OCI-M1 (cell line): ENCODE data around the gene BICRAL.
A peak's percentile ranks its signal among the peaks of the same experiment; 100 is the strongest.

Experiments used
- DNase-seq: peaks from one replicate; lab custom pipeline; 2025; lab: John Stamatoyannopoulos, UW

Gene BICRAL

GRCh38 chr6:42781796-42782688 is at the start of gene BICRAL:
Gene BICRAL, plus strand, starts transcription at chr6:42782052. Its CDS starts 39,971 bp downstream, at chr6:42822023.
- DNase-seq = peak; percentile 87

GRCh38 chr6:42733867-42734481 is 47.9 kb upstream of the BICRAL start:
- peak; percentile 52 for DNase-seq

- DNase-seq = no peak
Observed at GRCh38 chr6:42735976-42736375, 45.9 kb upstream of the BICRAL start.

- DNase-seq = no peak
Observed at GRCh38 chr6:42740725-42741124, 41.1 kb upstream of the BICRAL start.

GRCh38 chr6:42742116-42742894 is 39.5 kb upstream of the BICRAL start:
- DNase-seq = peak; percentile 33

- no peak for DNase-seq
Observed at GRCh38 chr6:42744351-42744893, 37.4 kb upstream of the BICRAL start.

GRCh38 chr6:42745083-42745639 is 36.7 kb upstream of the BICRAL start:
- peak; percentile 51 for DNase-seq

GRCh38 chr6:42745640-42746462 is 36.0 kb upstream of the BICRAL start, which contains the start of gene TBCC:
Gene TBCC, minus strand, starts transcription at chr6:42746103. Its CDS starts 30 bp downstream, at chr6:42746073.
- peak; percentile 99 for DNase-seq

GRCh38 chr6:42746463-42747391 is 35.1 kb upstream of the BICRAL start:
- DNase-seq = peak; percentile 97

- peak; percentile 70 for DNase-seq
Observed at GRCh38 chr6:42748203-42748898, 33.5 kb upstream of the BICRAL start.

- DNase-seq = peak; percentile 65
Observed at GRCh38 chr6:42751055-42751454, 30.8 kb upstream of the BICRAL start.

- DNase-seq = no peak
Observed at GRCh38 chr6:42754759-42755158, 27.1 kb upstream of the BICRAL start.

GRCh38 chr6:42756722-42757121 is 25.1 kb upstream of the BICRAL start:
- no peak for DNase-seq

- no peak for DNase-seq
Observed at GRCh38 chr6:42758756-42759430, 23.0 kb upstream of the BICRAL start.

- no peak for DNase-seq
Observed at GRCh38 chr6:42761287-42762067, 20.4 kb upstream of the BICRAL start.

GRCh38 chr6:42762426-42762859 is 19.4 kb upstream of the BICRAL start:
- no peak for DNase-seq

- DNase-seq = no peak
Observed at GRCh38 chr6:42762950-42763349, 18.9 kb upstream of the BICRAL start.
